ENCODE data around the gene NPDC1.
A peak's percentile ranks its signal among the peaks of the same experiment; 100 is the strongest.
"Not testable (repeated sequence)": the region's sequence is repeated elsewhere in the genome, so short reads cannot be mapped to it uniquely, and the experiment has no call there.

NPDC1 gene

DNA sequence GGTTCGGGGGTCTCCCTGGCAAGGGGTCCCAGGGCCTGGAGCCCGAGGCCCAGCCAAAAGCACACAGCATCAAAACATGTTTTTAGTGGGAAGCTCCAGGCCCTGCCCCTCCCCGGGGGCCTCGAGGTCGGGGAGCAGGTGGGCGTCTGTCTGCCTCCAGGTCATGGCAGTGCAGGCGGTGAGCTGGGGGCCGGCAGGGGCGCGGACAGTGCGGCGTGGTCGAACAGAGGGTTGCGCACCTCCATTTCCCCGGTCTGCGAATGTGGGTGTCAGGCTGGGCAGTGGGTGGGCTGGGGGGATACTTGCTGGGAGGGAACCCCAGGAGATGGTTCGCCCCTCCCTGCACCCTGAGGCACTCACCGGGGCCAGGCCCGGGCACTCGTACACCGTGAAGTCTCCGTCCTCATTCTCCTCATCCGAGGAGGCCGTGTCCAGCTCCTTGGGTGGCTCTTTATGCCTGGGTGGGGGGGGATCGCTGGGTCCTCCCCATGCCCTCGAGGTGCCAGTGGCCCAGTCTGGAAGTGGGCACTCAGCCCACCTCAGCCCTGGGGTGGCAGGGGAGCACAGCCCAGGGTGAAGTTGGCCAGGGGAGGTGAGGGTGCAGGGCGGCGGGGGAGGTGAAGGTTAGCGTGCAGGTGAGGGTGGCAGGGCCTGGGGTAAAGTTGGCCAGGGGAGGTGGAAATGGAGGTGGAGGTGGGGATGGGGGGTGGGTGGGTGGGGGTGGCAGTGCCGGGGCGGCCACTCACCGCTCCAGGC lies 6.2 kb downstream of the NPDC1 start:
- DNase-seq (ENCODE audit: low spot score): no peak

DNA sequence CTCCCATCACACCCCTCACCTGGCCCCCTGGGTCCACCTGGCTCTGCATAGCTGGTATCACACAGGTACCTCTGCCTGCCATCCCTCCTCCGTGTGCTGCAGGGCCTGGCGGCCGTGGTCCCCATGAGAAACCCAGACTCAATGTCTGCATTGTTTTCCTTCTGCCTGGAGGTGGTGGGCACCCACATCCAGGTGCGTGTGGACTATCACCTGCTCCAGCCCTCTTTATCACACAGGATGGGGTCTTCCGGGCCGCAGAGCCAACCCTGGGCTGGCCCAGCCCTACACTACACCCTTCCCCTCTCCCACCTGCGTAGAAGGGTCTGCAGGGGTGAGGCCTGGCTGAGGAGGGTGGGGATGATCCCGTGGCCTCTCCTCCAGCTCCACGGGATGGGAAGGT lies 7.1 kb downstream of the NPDC1 start:
- no peak for DNase-seq (ENCODE audit: low spot score)

DNA sequence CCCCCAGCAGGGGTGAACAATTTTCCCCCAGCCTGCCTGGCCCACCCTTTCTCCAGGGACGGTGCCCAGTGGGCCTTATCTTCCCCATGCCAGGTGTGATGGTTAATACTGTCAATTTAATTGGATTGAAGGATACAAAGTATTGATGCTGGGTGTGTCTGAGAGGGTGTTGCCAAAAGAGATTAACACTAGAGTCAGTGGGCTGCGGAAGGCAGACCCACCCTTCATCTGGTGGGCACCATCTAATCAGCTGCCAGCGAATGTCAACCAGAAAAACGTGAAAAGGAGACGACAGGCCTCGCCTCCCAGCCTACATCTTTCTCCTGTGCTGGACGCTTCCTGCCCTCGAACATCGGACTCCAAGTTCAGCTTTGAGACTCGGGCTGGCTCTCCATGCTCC lies 8.5 kb downstream of the NPDC1 start:
- no peak for DNase-seq (ENCODE audit: low spot score)

DNA sequence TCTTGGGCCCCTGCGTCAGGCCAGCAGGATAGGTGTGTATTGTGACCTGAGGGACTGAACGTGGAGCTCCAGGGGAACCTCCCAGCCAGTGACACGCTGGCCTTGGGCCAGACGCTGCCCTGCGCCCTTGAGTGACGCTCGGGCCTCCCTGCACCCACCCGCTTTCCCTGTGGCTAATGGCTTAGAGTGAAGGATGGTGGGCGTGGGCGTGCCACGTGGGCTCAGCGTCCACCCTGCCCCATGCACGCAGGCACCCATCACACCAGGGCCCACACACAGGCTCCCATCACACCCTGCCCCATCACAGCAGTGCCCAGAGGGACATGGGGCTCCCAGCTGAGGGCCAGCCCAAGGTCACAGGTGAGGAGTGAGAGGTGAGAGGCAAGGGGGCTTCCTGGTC lies 8.9 kb downstream of the NPDC1 start:
- DNase-seq (ENCODE audit: low spot score): no peak

DNA sequence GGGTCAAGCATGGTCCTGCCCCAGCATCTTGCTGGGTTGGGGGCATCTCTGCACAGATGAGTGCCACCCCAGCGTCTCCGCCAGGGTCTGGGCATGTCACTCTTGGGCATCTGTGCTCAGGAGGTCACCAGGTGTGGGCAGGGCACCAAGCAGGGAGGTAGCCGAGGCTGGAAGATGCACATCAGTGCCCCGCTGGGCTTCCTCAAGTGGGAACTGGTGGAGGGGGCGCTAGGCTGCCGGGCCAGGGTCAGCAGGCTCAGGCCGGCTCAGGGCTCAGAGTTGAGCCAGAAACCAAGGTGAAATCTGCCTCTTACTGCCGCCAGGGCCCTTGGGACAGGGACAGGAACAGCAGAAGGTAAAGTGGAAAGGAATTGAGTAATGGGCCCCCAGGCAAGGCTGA lies 10.0 kb downstream of the NPDC1 start:
- no peak for DNase-seq (ENCODE audit: low spot score)

DNA sequence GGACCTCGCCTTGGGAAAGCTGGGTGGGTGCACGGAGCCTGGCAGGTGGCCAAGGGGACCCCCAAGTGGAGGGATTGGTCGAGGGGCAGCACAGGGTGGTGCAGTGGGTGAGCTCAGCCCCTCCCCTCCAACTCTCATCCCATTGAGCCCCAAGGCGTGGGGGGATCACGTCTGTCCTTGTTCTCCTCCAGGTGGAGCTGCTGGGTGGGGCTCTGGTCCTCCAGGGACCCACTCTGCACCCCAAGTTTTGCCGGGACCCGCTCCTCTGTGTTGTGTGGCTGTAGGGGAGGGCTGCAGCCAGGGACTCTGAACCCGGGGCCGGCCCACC lies 10.5 kb downstream of the NPDC1 start:
- DNase-seq (ENCODE audit: low spot score): no peak

DNA sequence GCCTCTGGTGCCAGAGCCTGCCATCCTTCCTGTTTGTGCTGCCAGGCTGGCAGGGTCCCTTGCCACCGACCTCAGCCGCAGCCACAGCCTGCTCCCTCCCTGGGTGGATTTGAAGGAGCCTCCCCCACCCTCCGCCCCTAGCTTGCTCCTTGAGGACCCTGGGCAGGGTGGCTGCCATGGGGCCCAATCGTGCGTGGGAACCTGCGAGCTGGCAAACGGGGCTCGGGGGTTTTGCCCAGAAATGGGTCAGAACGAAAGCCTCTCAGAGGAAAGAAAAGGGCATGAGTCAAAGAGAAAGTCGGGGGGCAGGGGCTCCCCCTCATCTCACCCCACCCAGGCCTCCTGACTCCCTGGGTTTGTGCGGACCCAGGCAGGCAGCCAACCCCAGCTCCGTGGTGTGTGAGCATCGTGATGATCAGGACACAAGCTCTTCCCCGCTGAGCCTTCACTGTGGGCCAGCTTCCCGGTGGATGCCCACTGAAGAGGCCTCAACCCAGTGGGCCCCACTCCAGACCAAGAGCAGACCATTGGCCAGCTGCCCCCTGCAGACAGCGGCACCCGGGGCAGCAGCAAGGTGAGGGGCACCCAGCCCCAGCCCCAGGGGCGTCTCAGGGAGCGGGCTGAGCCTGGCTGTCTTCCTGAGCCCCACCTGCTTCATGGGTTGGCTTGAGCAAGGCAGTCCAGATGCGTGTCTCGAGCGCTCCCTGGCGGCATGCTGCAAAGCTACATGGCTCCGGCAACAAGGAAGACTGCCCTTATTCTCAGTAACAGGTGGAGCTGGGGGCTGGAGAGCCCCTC lies 11.1 kb downstream of the NPDC1 start:
- peak; percentile 87 for DNase-seq (ENCODE audit: low spot score)

DNA sequence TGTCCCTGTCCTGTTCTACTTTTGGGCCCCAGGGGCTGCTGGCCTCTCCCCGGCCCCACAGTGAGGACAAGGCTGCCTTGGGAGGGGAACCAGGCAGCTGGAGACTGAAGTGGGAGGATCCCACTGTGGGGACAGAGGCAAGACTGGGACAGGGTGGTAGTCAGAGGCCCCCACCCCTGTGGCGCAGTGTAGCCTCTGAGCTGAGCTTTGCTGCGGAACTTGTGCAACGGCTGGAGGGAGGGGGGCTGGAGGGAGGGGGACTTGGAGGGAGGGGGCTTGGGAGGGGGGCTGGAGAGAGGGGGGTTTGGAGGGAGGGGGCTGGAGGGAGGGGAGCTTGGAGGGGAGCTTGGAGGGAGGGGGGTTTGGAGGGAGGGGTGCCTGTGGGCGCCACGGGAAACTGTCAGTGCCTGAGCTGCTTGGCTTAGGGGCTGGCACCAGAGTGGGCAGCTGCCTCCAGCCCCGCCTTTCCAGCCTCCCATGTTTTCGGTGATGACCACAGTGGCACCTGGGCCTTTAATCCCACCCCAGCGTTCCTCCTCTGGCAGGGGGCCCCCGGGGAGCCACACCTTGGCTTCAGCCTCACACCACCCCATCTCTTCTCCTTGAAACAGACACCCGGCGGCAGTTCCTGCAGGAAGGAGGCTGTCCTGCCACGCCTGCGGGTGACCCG lies 11.8 kb downstream of the NPDC1 start:
- DNase-seq (ENCODE audit: low spot score): no peak

DNA sequence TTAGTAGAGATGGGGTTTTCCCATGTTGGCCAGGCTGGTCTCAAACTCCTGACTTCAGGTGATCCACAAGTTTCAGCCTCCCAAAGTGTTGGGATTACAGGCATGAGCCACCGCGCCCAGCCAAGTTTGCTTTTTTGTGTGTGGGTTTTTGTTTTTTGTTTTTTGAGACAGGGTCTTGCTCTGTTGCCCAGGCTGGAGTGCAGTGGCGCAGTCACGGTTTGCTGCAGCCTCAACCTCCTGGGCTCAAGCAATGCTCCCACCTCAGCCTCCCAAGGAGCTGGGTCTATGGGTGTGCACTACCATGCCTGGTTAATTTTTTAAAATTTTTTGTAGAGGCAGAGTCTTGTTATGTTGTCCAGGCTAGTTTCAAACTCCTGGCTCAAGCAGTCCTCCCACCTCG lies 12.5 kb downstream of the NPDC1 start:
- DNase-seq (ENCODE audit: low spot score): not testable (repeated sequence)

DNA sequence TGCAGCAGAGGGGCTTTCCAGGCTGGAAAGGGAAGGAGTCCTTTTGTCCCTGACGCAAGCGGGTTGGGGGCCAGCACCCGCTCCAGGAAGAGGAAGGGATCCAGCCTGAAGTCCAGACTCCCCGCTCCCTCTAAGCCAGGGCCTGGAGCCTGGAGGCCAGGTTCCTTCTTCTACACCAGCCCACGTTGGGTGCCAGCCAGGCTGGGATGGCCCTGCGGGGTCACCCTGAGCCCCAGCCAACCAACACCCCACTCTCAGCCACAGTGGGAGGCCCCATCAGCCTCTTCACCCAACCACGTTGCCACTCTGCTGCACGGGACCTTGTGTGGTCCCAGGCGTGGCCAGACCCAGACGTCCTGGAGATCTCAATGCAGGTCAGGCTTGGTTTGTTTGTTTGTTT lies 13.1 kb downstream of the NPDC1 start:
- DNase-seq (ENCODE audit: low spot score): no peak

DNA sequence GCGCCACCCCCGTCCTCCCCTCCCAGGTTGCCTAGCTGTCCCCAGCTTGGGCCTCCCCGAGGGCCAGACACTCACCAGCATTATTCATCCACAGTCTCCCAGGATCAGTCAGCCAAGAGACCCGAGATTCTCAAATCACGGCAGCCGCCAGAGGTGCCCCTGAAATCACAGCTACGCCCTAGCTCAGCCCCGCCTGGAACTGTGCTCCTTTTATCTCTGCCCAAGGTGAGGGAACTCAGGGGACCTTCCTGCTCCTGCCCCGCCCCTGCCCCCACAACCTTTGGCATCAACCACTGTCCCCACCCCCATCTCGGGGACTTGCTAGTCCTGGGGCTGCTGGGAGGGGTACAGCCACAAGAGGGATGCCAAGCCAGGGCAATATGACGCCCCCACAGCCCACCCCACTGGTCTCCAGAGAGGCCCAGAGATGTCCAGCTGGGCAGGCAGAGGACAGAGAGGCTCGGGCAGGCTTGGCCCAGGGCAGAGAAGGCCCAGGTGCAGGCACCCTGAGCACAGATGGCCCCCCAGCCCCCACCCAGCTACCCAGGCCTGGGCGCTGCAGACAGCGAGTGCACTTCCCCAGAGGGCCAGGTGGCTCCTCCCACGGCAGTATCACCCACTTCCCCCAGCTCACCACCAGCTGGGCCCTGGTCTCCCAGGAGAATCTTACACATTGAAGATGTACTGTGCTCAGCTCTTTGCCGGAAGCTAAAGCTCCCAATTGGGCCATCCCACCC lies 13.9 kb downstream of the NPDC1 start, which contains the start of gene FUT7:
Gene FUT7, minus strand, starts transcription at position 185 of the 737 bp plus-strand sequence. Its CDS starts 97 bp downstream, at position 88.
- DNase-seq (ENCODE audit: low spot score): no peak

DNA sequence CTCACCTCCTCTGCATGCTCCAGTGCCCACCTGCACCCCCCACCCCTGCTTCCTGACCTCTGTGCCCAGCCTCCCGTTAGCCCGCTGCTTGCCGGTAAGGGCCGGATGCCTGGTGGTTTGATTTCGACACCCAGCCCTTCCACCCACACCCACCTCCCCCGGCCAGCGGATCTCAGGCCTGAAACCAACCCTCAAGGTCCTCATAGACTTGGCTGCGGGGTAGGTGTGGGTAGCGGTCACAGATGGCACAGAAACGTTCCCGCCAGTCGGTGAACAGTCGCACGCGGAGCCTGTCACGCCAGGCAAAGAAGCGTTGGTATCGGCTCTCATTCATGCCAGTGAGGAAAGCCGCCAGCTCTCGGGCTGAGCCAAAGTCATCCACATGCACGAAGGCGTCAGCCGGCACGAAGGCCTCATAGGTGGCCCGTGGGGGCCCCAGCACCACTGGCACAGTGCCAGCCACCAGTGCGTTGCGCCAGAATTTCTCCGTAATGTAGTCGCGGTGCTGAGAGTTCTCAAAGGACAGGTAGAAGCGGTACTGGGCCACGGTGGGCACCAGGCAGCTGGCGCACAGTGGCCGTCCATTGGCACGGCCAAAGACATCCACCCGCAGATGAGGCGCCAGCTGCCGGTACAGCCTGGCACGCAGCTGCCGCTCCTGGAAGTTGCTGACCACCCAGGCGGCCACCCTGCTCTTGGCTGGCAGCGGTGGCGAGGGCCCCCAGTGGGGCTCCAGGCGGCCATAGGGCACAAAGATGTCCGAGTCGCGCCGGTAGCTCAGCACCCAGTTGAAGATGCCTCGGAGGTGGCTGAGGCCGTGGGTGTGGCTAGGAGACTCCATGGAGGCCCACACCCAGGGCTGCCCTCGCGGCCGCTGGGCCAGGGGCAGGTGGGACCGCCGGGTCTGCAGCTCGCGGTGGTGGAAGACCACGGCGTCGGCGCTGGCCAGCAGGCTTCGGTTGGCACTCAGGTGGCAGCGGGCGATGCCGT lies 15.1 kb downstream of the NPDC1 start:
- no peak for DNase-seq (ENCODE audit: low spot score)

DNA sequence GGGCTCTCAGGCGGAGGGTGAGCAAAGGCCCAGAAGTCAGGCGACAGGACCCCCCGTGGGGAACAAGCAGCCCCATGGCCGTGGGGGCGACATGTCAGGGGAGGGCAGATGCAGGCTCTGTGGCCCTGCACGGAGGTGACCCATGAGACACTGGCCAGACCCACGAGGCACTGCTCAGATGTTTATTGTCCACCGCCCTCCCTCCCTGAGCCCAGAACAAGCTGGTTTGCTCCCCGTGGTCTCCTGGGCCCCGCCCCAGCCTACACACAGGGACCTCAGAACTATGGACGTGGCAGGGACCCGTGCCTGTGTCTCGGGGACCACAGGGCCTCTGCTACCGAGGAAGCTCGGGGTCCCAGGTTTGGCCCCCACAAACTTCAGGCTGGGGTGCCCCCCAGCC lies 16.0 kb downstream of the NPDC1 start:
- no peak for DNase-seq (ENCODE audit: low spot score)

DNA sequence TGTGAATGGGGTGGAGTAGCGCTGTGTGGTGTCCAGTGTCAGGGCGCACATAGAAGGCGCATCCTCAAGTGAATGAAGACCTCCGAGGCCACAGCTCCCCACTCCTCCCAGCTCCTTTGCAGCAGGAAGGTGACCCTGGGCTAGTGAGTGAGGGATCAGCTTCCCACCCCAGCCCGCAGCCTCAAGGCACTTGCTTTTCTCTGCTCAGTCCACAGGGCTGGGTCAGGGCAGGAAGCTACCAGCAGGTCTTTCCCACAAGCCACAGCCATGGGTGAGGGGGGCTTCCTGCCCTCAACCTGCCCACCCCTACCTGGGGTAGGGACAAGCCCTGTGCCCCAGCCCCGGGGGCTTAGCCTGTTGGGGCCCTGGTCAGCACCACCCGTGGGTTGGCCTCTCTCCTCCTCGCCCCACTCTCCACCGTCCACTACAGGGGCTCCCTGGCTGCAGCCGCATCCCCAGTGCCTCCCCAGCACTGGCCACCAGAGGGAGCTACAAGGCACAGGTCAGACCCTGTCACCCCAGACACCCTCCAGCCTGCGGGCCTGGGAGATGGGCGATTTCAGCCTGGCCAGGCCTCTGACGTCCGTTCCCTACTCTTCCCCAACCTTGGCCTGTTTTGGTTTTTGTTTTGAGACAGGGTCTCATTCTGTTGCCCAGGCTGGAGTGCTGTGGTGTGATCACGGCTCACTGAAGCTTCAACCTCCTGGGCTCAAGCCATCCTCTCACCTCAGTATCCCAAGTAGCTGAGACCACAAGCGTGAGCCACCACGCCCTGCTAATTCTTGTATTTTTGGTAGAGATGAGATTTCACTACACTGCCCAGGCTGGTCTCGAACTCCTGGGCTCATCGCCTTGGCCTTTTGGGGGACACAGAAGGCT lies 16.7 kb downstream of the NPDC1 start:
- no peak for DNase-seq (ENCODE audit: low spot score)

DNA sequence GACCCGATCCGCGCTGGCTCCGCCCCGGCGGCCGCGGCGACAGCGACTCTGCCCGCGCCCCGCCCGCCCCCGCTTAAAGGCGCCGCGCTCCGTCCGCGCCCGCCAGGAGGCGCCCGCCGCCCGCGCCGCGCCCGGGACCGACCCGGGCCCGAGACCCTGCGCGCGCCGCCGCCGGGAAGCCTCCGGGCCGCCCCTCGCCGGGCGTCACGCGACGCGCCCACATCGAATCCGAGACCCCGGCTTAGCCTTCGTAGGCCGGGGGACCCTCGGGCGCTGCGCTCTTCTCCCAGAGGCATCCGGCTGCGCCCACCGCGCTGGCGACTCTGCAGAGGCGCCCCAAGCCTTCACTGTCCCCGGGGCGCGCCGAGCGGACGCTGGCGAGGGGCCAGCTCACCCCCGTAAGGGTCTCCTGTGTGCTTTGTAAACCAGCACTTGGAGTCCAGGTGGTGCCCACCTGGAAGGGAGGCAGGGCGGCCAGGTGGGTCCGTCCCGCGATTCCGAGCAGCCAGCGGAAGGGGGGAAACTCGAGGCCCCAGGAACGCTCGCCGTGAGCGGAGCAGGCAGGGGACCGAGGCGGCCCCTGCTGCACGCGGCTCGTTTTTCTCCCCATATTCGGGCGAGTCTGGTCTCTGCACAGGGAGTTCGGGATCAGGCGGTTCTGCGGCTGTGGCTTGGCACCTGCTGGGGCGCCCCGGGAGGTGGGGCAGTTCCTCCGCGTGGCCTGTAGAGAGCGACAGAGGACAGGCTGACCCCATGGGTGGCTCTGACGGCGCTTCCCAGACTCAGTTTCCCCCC lies 17.5 kb downstream of the NPDC1 start:
- DNase-seq (ENCODE audit: low spot score): no peak

DNA sequence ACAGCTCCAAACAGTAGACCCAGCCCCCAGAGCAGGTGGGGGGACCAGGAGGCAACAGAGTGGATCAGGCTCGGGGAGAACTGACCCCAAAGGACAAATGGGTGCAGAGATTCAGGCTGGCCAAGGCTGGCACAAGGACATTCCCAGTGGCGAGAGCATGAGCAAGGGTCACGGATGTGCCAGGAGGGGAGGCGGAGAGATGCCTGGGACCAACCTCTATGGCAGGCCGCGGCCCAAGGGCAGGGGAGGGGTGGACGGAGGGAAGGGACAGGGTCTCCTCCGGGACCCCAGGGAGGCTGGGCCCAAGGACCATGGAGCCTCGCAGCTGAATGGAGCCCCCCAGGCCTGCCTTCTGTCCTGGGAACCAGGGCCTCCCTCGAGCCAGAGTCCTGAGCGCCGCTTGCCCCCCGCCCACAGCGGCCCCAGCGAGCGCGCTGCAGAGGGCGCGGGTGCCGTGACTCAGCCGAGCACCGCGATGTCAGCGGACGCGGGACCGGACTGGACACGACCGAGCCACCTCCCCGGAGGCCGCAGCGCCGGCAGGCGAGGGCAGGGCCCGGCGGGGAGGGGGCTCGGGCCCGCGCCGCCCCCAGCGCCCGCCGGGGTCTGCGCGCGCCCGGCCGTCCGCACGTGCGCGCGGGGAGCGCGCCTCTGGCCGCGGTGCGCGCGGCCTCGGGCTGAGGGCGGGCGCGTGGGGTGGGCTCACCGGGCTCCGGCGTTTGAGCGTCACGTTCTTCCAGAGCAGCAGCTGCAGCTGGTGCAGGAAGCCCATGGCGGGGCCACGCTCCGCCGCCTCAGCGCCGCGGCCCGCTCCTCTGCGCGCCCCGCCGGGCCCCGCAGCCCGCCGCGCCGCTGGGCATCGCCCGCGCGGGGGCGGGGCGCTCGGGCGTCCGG lies 18.4 kb downstream of the NPDC1 start, which contains the start of gene ABCA2:
Gene ABCA2, minus strand, starts transcription at position 869 of the 894 bp plus-strand sequence. Its CDS starts 97 bp downstream, at position 772.
- no peak for DNase-seq (ENCODE audit: low spot score)

DNA sequence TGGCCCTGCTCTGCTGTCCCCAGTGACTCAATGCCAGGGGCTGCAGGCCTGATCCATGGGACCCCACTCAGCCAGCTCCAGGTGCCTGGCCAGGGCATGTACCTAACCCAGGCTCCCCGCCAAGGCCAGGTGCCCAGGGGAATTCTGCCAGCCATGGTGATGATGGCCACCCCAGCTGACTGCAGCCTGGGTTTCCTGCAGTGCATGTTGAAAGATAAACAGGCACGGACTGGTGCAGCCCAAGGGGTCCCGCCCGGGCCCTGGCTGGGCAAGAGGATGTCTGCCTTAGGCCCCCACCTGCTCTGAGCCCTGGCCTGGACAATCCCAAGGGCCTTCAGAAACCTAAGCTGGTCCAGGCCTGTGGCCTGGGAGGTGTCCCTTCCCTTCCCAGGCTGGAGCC lies 19.1 kb downstream of the NPDC1 start:
- DNase-seq (ENCODE audit: low spot score): no peak

DNA sequence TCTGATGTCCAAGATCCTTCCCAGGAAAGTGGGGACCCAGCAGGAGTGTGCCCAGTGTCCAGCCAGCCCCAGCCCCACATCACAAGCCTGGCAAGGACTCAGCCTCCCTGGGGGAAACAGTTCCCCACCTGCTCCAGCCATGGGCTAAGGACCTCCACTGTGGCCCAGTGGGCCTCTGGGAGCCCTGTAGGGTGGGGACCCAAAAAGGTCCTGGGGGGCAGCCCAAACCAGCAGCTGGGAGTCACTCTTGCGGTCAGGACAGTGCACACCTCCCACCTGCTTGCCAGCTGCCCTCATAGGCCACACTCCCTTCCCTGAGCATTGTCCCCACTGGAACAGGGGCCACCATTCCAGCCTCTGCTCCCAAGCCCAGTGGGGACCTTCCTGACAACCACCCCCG lies 19.6 kb downstream of the NPDC1 start:
- DNase-seq (ENCODE audit: low spot score): no peak
